Bronchial epithelial cell (primary cell): ENCODE measurements around the gene BRD1. TPM values are rescaled to one million over a fixed set of nuclear protein-coding genes. Genes with fewer than 3 reads are reported as not detected.
"Not testable (repeated sequence)": the region's sequence is repeated elsewhere in the genome, so short reads cannot be mapped to it uniquely, and the experiment has no call there.

Source experiments
- DNase-seq: peaks from one replicate; pipeline ENCODE4 v3.0.0-alpha.2; 2010; ENCODE audit warnings: low read depth
- FAIRE-seq: peaks from 2 replicates; lab custom pipeline; 2011; peaks lifted over from hg19 to GRCh38; lab: Jason Lieb, UNC
- H3K27me3 ChIP-seq: 2 replicates; pipeline ENCODE4 v1.5.1; 2011; ENCODE audit warnings: low read length; ENCODE audit not compliant: control insufficient read depth, insufficient read depth
- H3K36me3 ChIP-seq: 2 replicates; pipeline ENCODE4 v1.5.1; 2011; ENCODE audit warnings: low read length; ENCODE audit not compliant: control insufficient read depth, insufficient read depth
- H3K4me3 ChIP-seq: 2 replicates; pipeline ENCODE4 v1.5.1; 2011; ENCODE audit warnings: mild to moderate bottlenecking, low read depth, low read length, control low read depth
- total RNA-seq: library from RNA; depleted of rRNA; stranded (reverse); fragments of >200 nt; gene quantifications from 2 replicates; pipeline ENCODE4 v1.2.1, GENCODE V29; 2014
- TF ChIP-seq, protein P1 (sequence below): IDR thresholded peaks from 2 replicates; pipeline ENCODE4 v1.5.1; 2011; ENCODE audit warnings: mild to moderate bottlenecking, moderate library complexity, low read length, control low read depth, inconsistent platforms; ENCODE audit not compliant: insufficient read depth, severe bottlenecking

BRD1 gene
- total RNA-seq, 1 donor from 2014 or later: 18.2 TPM

- H3K36me3 ChIP-seq: no peaks in the 10 kb centered on the region
- no peak overlapping the region for H3K4me3 ChIP-seq
- H3K27me3 ChIP-seq: no peaks in the 10 kb centered on the region
- TF ChIP-seq, protein P1, sequence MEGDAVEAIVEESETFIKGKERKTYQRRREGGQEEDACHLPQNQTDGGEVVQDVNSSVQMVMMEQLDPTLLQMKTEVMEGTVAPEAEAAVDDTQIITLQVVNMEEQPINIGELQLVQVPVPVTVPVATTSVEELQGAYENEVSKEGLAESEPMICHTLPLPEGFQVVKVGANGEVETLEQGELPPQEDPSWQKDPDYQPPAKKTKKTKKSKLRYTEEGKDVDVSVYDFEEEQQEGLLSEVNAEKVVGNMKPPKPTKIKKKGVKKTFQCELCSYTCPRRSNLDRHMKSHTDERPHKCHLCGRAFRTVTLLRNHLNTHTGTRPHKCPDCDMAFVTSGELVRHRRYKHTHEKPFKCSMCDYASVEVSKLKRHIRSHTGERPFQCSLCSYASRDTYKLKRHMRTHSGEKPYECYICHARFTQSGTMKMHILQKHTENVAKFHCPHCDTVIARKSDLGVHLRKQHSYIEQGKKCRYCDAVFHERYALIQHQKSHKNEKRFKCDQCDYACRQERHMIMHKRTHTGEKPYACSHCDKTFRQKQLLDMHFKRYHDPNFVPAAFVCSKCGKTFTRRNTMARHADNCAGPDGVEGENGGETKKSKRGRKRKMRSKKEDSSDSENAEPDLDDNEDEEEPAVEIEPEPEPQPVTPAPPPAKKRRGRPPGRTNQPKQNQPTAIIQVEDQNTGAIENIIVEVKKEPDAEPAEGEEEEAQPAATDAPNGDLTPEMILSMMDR: no peak
- FAIRE-seq: no peak
- DNase-seq: no peak
Observed at GRCh38 chr22:49764127-49764581, 63.5 kb downstream of the BRD1 start.

DNA sequence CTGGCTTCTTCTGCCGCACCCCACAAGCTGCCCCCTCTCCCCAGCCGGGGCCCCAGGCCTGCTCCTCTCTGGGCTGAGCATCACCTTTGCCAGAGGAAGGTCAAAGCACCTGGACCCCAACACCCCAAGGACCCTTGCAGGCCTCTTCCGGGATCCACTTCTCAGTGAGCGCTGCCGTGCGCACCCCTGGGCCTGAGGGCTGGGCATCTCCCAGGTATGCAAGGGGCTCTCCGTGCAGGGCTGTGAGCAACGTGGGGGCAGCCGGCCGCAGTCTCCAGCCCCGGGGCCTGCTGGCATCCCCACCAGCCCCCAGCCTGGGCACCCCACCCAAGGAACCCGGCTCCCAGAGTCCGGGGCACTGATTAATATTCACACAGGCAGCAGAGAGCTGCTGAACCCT lies 64.0 kb downstream of the BRD1 start:
- no peaks in the 10 kb centered on the region for H3K27me3 ChIP-seq
- FAIRE-seq: no peak
- TF ChIP-seq, protein P1: no peak
- H3K36me3 ChIP-seq: no peaks in the 10 kb centered on the region
- DNase-seq: no peak
- no peak overlapping the region for H3K4me3 ChIP-seq

- FAIRE-seq (no peak), DNase-seq (no peak)
- TF ChIP-seq, protein P1: no peak
- H3K27me3 ChIP-seq: no peaks in the 10 kb centered on the region
- H3K4me3 ChIP-seq: no peak overlapping the region
- no peaks in the 10 kb centered on the region for H3K36me3 ChIP-seq
Observed at GRCh38 chr22:49763138-49763537, 64.5 kb downstream of the BRD1 start.

- not testable (repeated sequence) for H3K4me3 ChIP-seq, H3K36me3 ChIP-seq, DNase-seq, FAIRE-seq, H3K27me3 ChIP-seq
Observed at GRCh38 chr22:49762571-49762970, 65.1 kb downstream of the BRD1 start.

- TF ChIP-seq, protein P1: no peak
Observed at GRCh38 chr22:49761836-49762235, 65.8 kb downstream of the BRD1 start.

GRCh38 chr22:49760630-49761571 lies 66.8 kb downstream of the BRD1 start:
- no peaks in the 10 kb centered on the region for H3K27me3 ChIP-seq
- DNase-seq (peak; percentile 18), FAIRE-seq (peak; percentile 91)
- TF ChIP-seq, protein P1: no peak
- no peak overlapping the region for H3K4me3 ChIP-seq
- no peaks in the 10 kb centered on the region for H3K36me3 ChIP-seq

More at GRCh38 chr22:49761836-49762235, 65.8 kb downstream of the BRD1 start:
- Histone ChIP-seq H3K4me3 (no peak overlapping the region), H3K27me3 (no peaks in the 10 kb centered on the region), H3K36me3 (no peaks in the 10 kb centered on the region)
- FAIRE-seq (no peak), DNase-seq (no peak)
